Memory B cell (primary cell): ENCODE results near the gene C16orf82.

Source experiments
- ATAC-seq: fragments of 150-1000 bp; cut with Tn5 transposase; 2 replicates; pipeline ENCODE4 v1.10.0; 2021; ENCODE audit warnings: low read depth, mild to moderate bottlenecking, moderate library complexity
- DNase-seq, 2 donors: peaks; one replicate each; pipeline ENCODE4 v3.0.0; 2022; ENCODE audit warnings: low spot score in 2 of 2
- H3K27ac Mint-ChIP-seq: one replicate; pipeline ENCODE4 v1.8.0; 2022; ENCODE audit warnings: mild to moderate bottlenecking, moderate library complexity, mixed read lengths
- H3K27me3 Mint-ChIP-seq: one replicate; pipeline ENCODE4 v1.8.0; 2022; ENCODE audit warnings: mixed read lengths
- H3K36me3 Mint-ChIP-seq: one replicate; pipeline ENCODE4 v1.8.0; 2022; ENCODE audit warnings: mild to moderate bottlenecking, mixed read lengths
- H3K4me1 Mint-ChIP-seq: one replicate; pipeline ENCODE4 v1.8.0; 2022; ENCODE audit warnings: mixed read lengths
- H3K4me3 Mint-ChIP-seq: one replicate; pipeline ENCODE4 v1.8.0; 2022; ENCODE audit warnings: mild to moderate bottlenecking, moderate library complexity, mixed read lengths
- H3K9me3 Mint-ChIP-seq: one replicate; pipeline ENCODE4 v1.8.0; 2022; ENCODE audit warnings: mixed read lengths

Gene C16orf82

GRCh38 chr16:27106305-27106704 is 39.6 kb downstream of the C16orf82 start:
- no peaks in the 10 kb centered on the region for H3K36me3 Mint-ChIP-seq
- no peaks in the 10 kb centered on the region for H3K9me3 Mint-ChIP-seq
- H3K27me3 Mint-ChIP-seq, result peaks cover 3% of the 10 kb centered on the region
- ATAC-seq (no peak), DNase-seq (no peak)
- no peak overlapping the region for H3K4me3 Mint-ChIP-seq
- no peak overlapping the region for H3K27ac Mint-ChIP-seq
- peaks cover 8% of the 10 kb centered on the region for H3K4me1 Mint-ChIP-seq

GRCh38 chr16:27107185-27107592 is 40.5 kb downstream of the C16orf82 start:
- H3K27ac Mint-ChIP-seq, result no peak overlapping the region
- no peaks in the 10 kb centered on the region for H3K9me3 Mint-ChIP-seq
- peaks cover 11% of the 10 kb centered on the region for H3K4me1 Mint-ChIP-seq
- DNase-seq, result no peak
- peaks cover 3% of the 10 kb centered on the region for H3K27me3 Mint-ChIP-seq
- no peaks in the 10 kb centered on the region for H3K36me3 Mint-ChIP-seq
- H3K4me3 Mint-ChIP-seq, result no peak overlapping the region
- ATAC-seq, result no peak

- no peak for DNase-seq
- no peaks in the 10 kb centered on the region for H3K36me3 Mint-ChIP-seq
- peak overlapping the region; percentile 22 for H3K4me3 Mint-ChIP-seq
- H3K27ac Mint-ChIP-seq, result no peak overlapping the region
- no peak for ATAC-seq
- H3K4me1 Mint-ChIP-seq, result peaks cover 20% of the 10 kb centered on the region
- no peaks in the 10 kb centered on the region for H3K9me3 Mint-ChIP-seq
- peaks cover 1% of the 10 kb centered on the region for H3K27me3 Mint-ChIP-seq
Observed at GRCh38 chr16:27108051-27108770, 41.5 kb downstream of the C16orf82 start.

GRCh38 chr16:27108826-27109665 is 42.3 kb downstream of the C16orf82 start:
- H3K9me3 Mint-ChIP-seq, result no peaks in the 10 kb centered on the region
- ATAC-seq, result no peak

GRCh38 chr16:27109666-27110523 is 43.2 kb downstream of the C16orf82 start:
- peak overlapping the region; percentile 11 for H3K27ac Mint-ChIP-seq

More at GRCh38 chr16:27108826-27109665, 42.3 kb downstream of the C16orf82 start:
- no peak for DNase-seq
- no peaks in the 10 kb centered on the region for H3K27me3 Mint-ChIP-seq
- H3K27ac Mint-ChIP-seq, result peak overlapping the region; percentile 11
- H3K36me3 Mint-ChIP-seq, result no peaks in the 10 kb centered on the region
- peak overlapping the region; percentile 77 for H3K4me3 Mint-ChIP-seq
- peaks cover 27% of the 10 kb centered on the region for H3K4me1 Mint-ChIP-seq

GRCh38 chr16:27110524-27110896 is 43.8 kb downstream of the C16orf82 start:
- Mint-ChIP-seq H3K9me3 (no peaks in the 10 kb centered on the region), H3K27ac (no peak overlapping the region), H3K4me3 (no peak overlapping the region), H3K27me3 (no peaks in the 10 kb centered on the region), H3K4me1 (peaks cover 30% of the 10 kb centered on the region), H3K36me3 (no peaks in the 10 kb centered on the region)
- ATAC-seq (no peak), DNase-seq (no peak)

More at GRCh38 chr16:27109666-27110523, 43.2 kb downstream of the C16orf82 start:
- DNase-seq (peak; percentile 82 to 96), ATAC-seq (peak; percentile 60)
- H3K4me3 Mint-ChIP-seq, result peak overlapping the region; percentile 77
- no peaks in the 10 kb centered on the region for H3K27me3 Mint-ChIP-seq
- no peaks in the 10 kb centered on the region for H3K9me3 Mint-ChIP-seq
- no peaks in the 10 kb centered on the region for H3K36me3 Mint-ChIP-seq
- H3K4me1 Mint-ChIP-seq, result peaks cover 30% of the 10 kb centered on the region

- Mint-ChIP-seq H3K4me1 (peaks cover 30% of the 10 kb centered on the region), H3K36me3 (no peaks in the 10 kb centered on the region), H3K27me3 (no peaks in the 10 kb centered on the region), H3K4me3 (no peak overlapping the region), H3K9me3 (peaks cover 2% of the 10 kb centered on the region), H3K27ac (no peak overlapping the region)
- ATAC-seq (no peak), DNase-seq (no peak)
Observed at GRCh38 chr16:27111486-27111885, 44.8 kb downstream of the C16orf82 start.

GRCh38 chr16:27112093-27112811 is 45.5 kb downstream of the C16orf82 start:
- peaks cover 2% of the 10 kb centered on the region for H3K9me3 Mint-ChIP-seq
- H3K27ac Mint-ChIP-seq, result no peak overlapping the region
- H3K36me3 Mint-ChIP-seq, result no peaks in the 10 kb centered on the region
- DNase-seq, result no peak
- no peaks in the 10 kb centered on the region for H3K27me3 Mint-ChIP-seq
- peaks cover 30% of the 10 kb centered on the region for H3K4me1 Mint-ChIP-seq
- ATAC-seq, result no peak
- no peak overlapping the region for H3K4me3 Mint-ChIP-seq

GRCh38 chr16:27113341-27113841 is 46.7 kb downstream of the C16orf82 start:
- DNase-seq, result peak; percentile 30 to 32

GRCh38 chr16:27114006-27114405 is 47.3 kb downstream of the C16orf82 start:
- ATAC-seq (no peak), DNase-seq (no peak)
- Mint-ChIP-seq H3K4me1 (peaks cover 31% of the 10 kb centered on the region), H3K36me3 (no peaks in the 10 kb centered on the region), H3K9me3 (peaks cover 2% of the 10 kb centered on the region), H3K27me3 (peaks cover 1% of the 10 kb centered on the region), H3K4me3 (peak overlapping the region; percentile 43), H3K27ac (peak overlapping the region; percentile 65)

More at GRCh38 chr16:27113341-27113841, 46.7 kb downstream of the C16orf82 start:
- peak; percentile 91 for ATAC-seq
- Mint-ChIP-seq H3K4me1 (peaks cover 30% of the 10 kb centered on the region), H3K27ac (peak overlapping the region; percentile 65), H3K27me3 (peaks cover 1% of the 10 kb centered on the region), H3K9me3 (peaks cover 2% of the 10 kb centered on the region), H3K4me3 (peak overlapping the region; percentile 43), H3K36me3 (no peaks in the 10 kb centered on the region)

GRCh38 chr16:27118526-27118925 is 51.8 kb downstream of the C16orf82 start:
- Mint-ChIP-seq H3K9me3 (peaks cover 6% of the 10 kb centered on the region), H3K36me3 (no peaks in the 10 kb centered on the region), H3K4me1 (peaks cover 11% of the 10 kb centered on the region), H3K27ac (no peak overlapping the region), H3K4me3 (no peak overlapping the region), H3K27me3 (peaks cover 3% of the 10 kb centered on the region)
- no peak for DNase-seq
- ATAC-seq, result no peak
